ENCODE measurements around the gene EIF5AL1. TPM values are rescaled to one million over a fixed set of nuclear protein-coding genes. Genes with fewer than 3 reads are reported as not detected.

EIF5AL1 gene
- total RNA-seq, 1 donor from 2014 or later = not detected

- Mint-ChIP-seq H3K27me3 (ENCODE audit: low read depth) (peaks cover 39% of the 10 kb centered on the region), H3K4me1 (peaks cover 8% of the 10 kb centered on the region), H3K27ac (no peak overlapping the region), H3K36me3 (no peaks in the 10 kb centered on the region), H3K9me3 (peaks cover 5% of the 10 kb centered on the region), H3K4me3 (peak overlapping the region; percentile 25)
- TF ChIP-seq, protein P1, sequence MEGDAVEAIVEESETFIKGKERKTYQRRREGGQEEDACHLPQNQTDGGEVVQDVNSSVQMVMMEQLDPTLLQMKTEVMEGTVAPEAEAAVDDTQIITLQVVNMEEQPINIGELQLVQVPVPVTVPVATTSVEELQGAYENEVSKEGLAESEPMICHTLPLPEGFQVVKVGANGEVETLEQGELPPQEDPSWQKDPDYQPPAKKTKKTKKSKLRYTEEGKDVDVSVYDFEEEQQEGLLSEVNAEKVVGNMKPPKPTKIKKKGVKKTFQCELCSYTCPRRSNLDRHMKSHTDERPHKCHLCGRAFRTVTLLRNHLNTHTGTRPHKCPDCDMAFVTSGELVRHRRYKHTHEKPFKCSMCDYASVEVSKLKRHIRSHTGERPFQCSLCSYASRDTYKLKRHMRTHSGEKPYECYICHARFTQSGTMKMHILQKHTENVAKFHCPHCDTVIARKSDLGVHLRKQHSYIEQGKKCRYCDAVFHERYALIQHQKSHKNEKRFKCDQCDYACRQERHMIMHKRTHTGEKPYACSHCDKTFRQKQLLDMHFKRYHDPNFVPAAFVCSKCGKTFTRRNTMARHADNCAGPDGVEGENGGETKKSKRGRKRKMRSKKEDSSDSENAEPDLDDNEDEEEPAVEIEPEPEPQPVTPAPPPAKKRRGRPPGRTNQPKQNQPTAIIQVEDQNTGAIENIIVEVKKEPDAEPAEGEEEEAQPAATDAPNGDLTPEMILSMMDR (IDR thresholded peaks at IDR 0.05; ENCODE audit: unreplicated experiment) = peak; percentile 63
- peak; percentile 47 to 81 for DNase-seq (ENCODE audit: low spot score in 2 of 2, unreplicated experiment in 2 of 2)
These were observed 49.9 kb downstream of the EIF5AL1 start for GRCh38 chr10:79562135-79562756.

- TF ChIP-seq, protein P1 (IDR thresholded peaks at IDR 0.05; ENCODE audit: unreplicated experiment) = no peak
- peaks cover 39% of the 10 kb centered on the region for H3K27me3 Mint-ChIP-seq (ENCODE audit: low read depth)
- no peak overlapping the region for H3K4me3 Mint-ChIP-seq
- no peaks in the 10 kb centered on the region for H3K36me3 Mint-ChIP-seq
- no peak overlapping the region for H3K27ac Mint-ChIP-seq
- peaks cover 8% of the 10 kb centered on the region for H3K4me1 Mint-ChIP-seq
- H3K9me3 Mint-ChIP-seq = peaks cover 5% of the 10 kb centered on the region
- DNase-seq (ENCODE audit: low spot score in 2 of 2, unreplicated experiment in 2 of 2) = no peak
These were observed 51.1 kb downstream of the EIF5AL1 start for GRCh38 chr10:79563426-79563825.

Other genes with a start within 250 kb of the EIF5AL1 start
- gene PPIF, start 165.1 kb upstream of the EIF5AL1 start, total RNA-seq = 35.1 to 37.3 TPM (median 36.3 TPM) in 3 replicates
- gene ZCCHC24, start 66.9 kb upstream of the EIF5AL1 start, total RNA-seq = 31.8 to 34.0 TPM (median 33.2 TPM) in 3 replicates
- 0.11 to 0.34 TPM (median 0.16 TPM) in 3 replicates for gene SFTPA2, start 47.9 kb downstream of the EIF5AL1 start, total RNA-seq
- not detected in 3 replicates for gene SFTPA1, start 98.4 kb downstream of the EIF5AL1 start, total RNA-seq
- gene NUTM2B, start 190.7 kb downstream of the EIF5AL1 start, total RNA-seq = 1.0 to 1.7 TPM (median 1.4 TPM) in 3 replicates

All from mesothelial cell of epicardium (in vitro differentiated cells).